ENCODE measurements around the gene BCL2L11. TPM values are rescaled to one million over a fixed set of nuclear protein-coding genes. Genes with fewer than 3 reads are reported as not detected.

Gene BCL2L11
- total RNA-seq, 2 donors from 2014 or later, result 4.1 to 10.4 TPM

DNA sequence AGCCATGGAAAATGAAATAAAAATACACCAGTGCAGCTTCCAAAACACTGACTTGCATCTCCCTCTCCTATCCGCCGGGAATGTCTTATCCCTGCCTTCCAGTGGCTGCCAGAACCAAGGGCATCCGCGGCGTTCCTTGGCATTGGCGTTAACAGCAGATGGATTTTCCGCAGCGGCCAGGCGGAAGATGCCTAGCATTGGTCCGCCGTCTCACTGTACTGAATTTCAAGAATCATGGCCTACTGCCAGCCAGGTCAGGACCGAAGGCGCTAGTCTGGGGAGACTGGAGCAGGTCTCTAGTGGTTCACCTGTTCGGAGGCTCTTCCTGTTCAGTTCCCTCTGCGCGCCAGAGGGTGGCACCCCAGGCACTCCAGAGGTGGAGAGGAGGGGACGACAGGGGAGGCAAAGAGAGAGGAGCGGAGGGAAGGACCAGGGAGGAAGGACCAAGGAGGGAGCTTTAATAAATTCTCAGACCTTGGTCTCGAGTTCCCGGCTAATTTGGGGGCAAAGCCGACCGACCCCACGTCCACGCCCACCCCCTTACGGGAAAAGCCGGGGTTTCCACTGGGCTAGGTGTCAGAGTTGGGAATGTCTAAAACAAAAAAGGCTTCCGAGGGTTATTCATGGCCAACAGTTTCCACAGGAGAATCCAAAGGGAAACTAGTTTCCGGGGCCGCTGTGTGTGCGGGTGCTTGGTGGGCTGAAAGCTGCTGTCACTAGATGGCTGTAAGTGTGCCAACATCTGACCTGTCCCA, 3.7 kb upstream of the BCL2L11 start:
- DNase-seq (ENCODE audit: low spot score), result peak; percentile 91
- intact Hi-C loops (cut with DNase I), result loop anchor here in 1 of 2 donors (10.0 kb wide), 1 partner anchor 598 kb away; no protein-coding TSS in a partner anchor

DNA sequence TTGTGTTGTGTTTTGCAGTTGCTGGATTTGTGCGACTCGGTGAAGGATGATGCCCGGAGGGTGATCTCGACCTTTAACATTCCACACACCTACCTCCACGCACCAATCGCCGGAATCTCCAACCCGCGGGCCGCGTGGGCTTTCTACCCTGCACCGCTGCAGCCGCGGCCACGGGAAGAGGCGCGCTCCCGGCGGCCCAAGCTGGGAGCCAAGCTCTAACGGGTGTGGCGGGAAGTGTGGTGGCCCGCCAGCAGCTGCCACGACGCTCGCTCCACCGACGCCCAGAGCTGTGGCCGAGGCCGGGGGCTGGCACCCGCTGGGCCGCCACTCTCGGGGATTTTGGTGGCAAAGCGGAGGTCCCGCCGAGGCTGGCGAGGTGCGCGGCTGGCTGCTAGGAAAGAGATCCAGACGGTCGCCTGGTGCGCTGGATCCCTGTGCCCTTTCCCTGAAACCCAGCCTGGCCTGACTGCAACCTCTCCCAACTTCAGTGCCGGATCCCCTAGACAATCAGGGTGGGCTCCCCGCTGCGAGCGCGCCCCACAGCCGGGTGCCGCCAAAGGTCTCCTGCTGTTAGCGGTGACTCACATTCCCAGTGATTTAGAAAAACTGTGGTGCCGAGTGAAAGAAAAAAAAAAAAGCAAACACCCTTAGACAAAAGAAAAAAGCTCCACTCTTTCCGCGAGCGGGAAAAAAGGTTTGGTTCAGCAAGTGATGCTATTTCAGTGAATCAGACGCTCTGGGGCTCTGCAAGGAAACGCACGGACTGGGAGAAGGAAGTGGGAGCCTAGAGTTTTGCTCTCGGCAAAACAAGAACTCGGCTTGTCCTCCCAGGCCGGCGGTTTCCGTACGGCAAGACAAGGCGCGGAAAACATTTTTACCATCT, 2.9 kb upstream of the BCL2L11 start:
- intact Hi-C loops (cut with DNase I), result loop anchor here in 1 of 2 donors (10.0 kb wide), 1 partner anchor 597 kb away; no protein-coding TSS in a partner anchor
- DNase-seq (ENCODE audit: low spot score), result peak; percentile 82

DNA sequence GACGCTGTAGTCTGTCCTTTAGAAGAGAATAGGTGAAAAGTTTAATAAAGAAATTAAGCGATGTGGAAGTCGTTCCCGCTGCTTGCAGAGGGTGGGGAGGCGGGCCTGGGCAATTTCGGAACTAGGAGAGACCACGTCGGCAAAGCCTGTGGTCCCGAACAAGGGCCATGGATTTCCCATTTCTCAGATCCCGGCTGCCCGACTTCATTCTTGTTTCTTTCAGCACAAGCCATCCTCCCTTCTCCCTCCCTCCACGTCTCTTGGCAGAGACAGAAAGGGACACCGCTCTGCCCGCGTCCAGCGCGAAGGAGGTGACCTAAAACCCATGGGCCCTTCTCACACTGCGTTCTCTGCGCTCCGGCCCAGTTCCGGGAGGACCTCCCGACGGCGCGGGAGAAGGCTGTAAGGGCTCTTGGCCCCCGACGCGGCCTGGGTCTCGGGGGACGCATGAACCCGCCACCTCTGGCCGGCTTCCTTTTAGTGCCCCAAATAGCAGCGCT, 2.2 kb upstream of the BCL2L11 start:
- peak; percentile 83 for DNase-seq (ENCODE audit: low spot score)
- intact Hi-C loops (cut with DNase I), result loop anchor here in 1 of 2 donors (10.0 kb wide), 1 partner anchor 596 kb away; no protein-coding TSS in a partner anchor

DNA sequence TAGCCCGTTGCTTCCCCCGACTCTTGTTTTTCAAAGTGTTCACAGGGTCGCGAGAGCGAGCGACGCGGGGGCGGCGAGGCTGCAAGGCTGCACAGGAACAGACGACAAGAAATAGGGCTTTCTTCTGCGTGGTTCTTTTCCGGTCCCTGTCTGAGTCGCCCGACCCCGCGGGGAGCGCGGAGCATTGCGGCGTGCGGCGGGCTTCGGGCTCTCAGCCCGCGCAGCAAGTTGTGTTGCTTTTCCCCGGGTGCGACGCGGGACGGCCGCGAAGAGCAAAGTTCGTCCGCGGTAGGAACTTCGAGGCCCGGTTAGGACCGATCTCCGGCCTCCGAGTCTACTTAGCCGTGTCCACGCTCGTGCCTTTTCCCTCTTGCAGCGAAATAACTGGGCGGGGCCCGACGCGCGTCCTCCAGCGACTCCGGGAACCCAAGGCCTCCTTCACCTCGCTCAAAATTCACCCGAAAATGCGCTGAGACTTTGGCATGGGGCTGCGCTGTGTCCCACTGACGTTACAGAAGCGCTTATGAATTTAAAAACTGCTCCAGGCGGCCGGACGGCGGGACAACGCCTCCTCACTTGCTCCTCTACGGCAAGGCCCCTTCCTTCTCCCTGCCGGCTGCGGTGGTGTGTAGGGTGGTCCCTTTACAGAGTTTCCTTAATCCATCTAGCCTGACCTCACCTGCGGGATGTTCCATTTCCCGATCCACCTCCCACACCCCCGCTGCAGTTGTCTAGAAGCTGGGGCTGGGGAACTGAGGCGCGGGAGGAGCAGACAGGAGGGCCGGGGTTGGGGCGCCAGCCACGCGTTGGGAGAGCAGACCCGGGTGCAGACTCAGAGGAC, 1.5 kb upstream of the BCL2L11 start:
- DNase-seq (ENCODE audit: low spot score), result peak; percentile 84
- intact Hi-C loops (cut with DNase I), result loop anchor here in 1 of 2 donors (10.0 kb wide), 1 partner anchor 596 kb away; no protein-coding TSS in a partner anchor

DNA sequence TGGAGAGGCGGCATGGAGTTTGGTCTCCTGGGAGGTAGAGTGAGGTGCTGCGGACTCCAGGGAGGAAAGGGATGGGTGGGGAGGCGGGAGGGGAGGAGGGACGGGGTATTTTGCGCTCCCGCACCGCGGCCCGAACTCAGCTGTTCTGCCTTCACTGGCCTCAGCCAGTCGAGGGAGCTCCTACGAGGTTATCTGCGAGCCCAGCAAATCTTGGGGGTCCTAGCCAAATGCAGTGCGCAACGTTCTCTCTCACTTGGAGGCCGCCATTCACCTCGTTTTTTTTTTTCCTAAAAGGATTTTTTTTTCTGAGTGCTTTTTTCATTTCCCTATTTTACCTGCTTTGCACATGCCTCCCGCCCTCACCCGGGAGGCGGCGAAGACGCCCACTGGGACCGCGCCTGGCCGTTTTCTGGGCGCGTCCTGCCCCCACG, 877 bp upstream of the BCL2L11 start:
- intact Hi-C loops (cut with DNase I), result loop anchor here in 1 of 2 donors (10.0 kb wide), 1 partner anchor 595 kb away; no protein-coding TSS in a partner anchor
- DNase-seq (ENCODE audit: low spot score), result no peak

DNA sequence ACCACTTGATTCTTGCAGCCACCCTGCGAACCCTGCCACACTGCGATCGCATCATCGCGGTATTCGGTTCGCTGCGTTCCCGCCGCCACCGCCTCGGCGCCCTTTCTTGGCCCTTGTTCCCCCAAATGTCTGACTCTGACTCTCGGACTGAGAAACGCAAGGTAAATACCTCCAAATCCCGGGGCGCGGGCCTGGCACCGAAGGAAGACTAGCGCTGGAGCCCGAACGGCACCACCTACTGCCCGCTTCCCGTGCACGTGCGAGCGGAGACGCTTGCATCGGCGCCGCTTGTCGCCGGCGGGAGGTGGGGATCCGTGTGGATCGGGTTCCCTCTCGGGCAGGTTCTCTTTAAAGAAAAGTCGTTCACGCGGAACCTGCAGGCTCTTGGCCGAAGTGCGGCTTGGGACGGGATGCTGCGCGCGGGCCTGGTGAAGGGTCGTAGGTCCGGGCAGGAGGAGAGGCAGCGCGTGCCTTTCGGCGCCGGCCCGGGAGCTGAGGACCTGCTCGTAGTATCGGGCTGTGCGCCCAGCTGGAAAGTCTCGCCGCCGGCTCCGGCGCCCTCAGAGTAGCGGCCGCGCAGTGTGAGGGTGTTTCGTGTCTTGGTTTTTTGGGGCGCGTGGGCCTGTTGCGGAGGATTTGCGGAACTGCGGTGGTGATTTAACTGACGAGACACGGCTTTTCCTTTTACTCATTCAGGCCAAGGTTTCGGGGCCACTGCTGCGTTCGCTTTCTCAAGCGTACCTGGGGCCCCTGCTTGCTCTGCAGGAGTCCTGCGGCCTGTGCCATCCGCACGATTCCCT, 514 bp downstream of the BCL2L11 start:
- DNase-seq (ENCODE audit: low spot score), result peak; percentile 90
- intact Hi-C loops (cut with DNase I), result no loop called here

DNA sequence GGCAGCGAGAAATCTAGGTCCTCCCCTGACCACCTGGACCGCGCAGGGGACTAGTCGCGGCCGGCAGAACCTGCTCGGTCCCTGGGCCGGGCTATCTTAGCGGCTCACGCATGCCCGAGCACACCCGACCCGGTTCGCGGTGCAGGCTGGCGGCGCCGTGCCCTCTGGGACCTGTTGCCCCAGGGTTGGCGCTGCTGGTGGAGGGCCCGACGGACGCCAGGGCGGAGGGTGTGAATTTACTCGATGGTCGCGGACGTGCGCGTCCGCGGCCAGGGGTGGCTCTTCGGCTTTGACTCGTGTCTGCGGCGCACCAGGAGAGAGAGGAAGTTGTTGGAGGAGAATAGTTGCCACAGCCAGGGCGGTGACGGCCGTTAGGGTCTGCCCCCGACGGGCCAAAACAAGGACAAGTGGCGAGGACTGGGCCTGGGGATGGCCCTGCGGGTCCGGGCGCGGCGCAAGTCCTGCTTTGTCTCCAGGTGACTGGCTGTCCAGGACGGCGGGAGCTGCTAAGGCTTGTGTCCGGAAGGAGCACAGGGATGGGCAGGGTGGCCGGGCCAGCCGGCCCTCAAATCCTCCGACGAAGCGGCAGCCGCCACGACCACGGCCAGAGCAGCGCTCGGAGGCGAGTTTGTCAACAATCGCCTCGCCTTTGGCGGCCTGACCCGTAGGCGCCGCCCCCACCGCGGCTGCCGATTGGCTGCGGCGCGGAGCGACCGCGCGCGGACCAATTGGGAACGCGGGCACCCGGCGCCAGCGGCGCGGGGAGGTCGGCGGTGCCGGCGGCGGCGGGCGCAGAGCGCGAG, 1.3 kb downstream of the BCL2L11 start:
- intact Hi-C loops (cut with DNase I), result no loop called here
- DNase-seq (ENCODE audit: low spot score), result peak; percentile 96

DNA sequence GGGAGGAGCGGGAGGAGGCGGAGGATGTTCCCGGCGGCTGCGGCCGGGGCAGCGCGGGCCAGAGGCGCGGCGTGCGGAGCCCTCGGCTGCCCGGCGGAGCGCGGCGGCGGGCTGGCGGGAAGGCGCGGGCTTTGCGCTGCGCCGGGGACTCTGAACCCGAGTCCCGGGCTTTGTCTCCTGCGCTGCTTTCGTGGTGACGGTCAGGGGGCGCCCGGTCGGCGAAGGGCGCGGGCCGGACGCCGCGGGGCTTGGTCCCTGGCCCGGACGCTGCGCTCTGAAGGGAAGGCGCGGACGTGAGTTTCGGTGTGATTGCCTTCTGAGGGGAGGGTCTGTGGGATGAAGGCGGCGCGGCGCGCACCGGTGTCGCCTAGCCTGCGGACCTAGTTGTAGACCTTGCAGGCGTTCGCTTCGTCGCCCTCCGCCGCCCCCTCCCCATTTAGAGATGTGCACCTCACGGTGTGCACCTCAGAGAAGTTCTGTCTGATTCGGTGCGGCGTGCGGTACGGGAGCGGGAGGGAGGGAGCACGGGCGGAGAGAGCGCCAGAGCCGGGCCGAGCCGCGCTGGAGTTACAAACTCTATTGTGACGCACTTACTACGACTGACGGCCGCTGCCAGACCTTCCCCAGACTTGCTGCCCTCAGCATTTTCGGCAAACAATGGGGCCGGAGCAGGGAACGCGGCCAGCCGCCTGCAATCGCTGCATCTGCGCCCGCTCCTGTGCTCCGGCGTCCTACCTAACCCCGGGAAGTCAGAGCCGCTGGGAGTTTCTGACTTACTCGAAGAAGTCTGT, 2.1 kb downstream of the BCL2L11 start:
- intact Hi-C loops (cut with DNase I), result no loop called here

DNA sequence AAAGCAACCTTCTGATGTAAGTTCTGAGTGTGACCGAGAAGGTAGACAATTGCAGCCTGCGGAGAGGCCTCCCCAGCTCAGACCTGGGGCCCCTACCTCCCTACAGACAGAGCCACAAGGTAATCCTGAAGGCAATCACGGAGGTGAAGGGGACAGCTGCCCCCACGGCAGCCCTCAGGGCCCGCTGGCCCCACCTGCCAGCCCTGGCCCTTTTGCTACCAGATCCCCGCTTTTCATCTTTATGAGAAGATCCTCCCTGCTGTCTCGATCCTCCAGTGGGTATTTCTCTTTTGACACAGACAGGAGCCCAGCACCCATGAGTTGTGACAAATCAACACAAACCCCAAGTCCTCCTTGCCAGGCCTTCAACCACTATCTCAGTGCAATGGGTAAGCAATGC, 3.0 kb downstream of the BCL2L11 start:
- DNase-seq (ENCODE audit: low spot score), result no peak
- intact Hi-C loops (cut with DNase I), result no loop called here

More for the DNA sequence above, 2.1 kb downstream of the BCL2L11 start:
- peak; percentile 95 for DNase-seq (ENCODE audit: low spot score)

DNA sequence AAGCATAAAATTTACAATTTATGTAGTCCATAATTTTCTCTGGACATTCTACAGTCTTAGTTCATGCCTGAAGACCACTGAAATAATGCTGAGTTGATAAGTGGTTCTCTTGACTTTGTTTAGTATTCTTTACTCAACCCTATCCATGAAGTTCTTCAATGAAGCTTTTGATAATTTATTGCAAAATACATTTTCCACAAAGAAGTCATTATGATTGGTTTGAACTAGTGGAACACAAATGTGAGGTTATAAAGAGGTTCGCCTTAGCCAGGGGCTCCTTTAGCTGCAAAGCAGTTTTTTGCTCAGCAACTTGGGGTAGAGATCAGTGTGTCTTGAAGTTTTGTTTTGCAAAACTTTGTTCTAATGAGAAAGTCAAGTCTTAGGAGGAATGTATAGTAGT, 5.9 kb downstream of the BCL2L11 start:
- DNase-seq (ENCODE audit: low spot score), result no peak
- intact Hi-C loops (cut with DNase I), result no loop called here

DNA sequence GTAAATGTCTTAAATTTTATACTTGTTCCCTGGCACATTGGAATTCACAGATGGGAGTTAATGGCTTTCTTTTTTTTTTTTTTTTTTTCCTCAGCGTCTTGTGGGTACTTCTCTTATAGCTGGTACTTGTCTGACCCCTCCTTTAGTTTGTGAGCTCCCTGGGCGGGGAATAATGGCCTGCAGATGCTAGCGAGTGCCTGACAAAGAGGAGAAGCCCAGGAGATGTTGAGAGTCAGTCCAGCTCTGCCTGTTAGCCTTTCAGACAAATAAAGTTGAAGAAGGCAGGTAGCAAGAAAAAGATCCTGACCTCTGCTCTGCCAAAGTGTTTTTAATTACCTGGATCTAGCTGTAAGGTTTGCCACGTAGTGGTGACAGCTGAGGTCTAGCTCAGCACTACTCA, 6.6 kb downstream of the BCL2L11 start:
- intact Hi-C loops (cut with DNase I), result no loop called here

DNA sequence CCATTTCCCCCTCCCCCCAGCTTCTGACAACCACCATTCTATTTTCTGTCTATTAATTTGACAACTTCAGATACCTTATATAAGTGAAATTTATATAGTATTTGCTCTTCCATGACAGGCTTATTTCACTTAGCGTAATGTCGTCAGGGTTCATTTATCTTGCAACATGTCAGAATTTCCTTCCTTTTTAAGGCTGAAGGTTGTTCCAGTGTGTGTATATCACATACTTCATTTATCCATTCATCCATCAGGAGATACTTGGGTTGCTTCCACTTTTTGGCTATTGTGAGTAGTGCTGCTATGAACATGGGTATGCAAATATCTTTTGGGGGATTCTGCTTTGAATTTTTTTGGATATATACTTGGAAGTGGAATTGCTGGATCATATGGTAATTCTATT, 7.4 kb downstream of the BCL2L11 start:
- no peak for DNase-seq (ENCODE audit: low spot score)
- intact Hi-C loops (cut with DNase I), result no loop called here

More for the DNA sequence above, 6.6 kb downstream of the BCL2L11 start:
- no peak for DNase-seq (ENCODE audit: low spot score)

DNA sequence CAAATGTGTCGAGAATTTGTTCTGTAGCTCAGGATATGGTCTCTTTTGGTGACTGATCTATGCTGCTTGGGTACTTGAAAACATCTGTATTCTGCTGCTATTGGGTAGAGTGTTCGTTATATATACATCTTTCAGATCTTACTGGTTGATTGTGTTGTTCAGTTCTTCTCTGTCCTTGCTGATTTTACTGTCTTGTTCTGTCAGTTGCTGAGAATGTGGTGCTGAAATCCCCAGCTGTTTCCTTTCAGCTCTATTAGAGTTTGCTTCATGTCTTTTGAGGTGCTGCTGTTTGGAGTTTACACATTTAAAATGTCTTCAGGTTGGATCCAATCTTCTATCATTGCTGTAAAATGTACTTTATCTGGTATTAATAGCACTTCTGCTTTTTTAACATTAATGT, 12.9 kb downstream of the BCL2L11 start:
- no peak for DNase-seq (ENCODE audit: low spot score)
- intact Hi-C loops (cut with DNase I), result no loop called here

DNA sequence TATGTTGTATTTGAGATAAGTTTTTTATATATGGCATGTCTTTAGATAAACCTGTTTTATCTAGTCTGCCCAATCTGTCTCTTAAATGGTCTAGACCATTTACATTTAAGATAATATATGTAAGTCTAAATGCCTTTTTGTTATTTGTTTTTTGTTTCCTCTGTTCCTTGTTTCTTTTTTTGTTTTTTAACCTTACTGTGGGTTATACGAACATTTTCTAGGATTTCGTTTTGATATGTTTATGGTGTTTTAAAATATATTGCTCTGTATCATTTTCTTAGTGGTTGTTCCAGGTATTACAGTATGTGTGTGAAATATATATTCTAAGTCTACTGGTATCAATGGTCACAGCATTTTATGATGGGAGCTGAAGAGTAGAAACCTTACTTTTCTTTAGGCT, 13.3 kb downstream of the BCL2L11 start:
- intact Hi-C loops (cut with DNase I), result no loop called here
- DNase-seq (ENCODE audit: low spot score), result no peak

DNA sequence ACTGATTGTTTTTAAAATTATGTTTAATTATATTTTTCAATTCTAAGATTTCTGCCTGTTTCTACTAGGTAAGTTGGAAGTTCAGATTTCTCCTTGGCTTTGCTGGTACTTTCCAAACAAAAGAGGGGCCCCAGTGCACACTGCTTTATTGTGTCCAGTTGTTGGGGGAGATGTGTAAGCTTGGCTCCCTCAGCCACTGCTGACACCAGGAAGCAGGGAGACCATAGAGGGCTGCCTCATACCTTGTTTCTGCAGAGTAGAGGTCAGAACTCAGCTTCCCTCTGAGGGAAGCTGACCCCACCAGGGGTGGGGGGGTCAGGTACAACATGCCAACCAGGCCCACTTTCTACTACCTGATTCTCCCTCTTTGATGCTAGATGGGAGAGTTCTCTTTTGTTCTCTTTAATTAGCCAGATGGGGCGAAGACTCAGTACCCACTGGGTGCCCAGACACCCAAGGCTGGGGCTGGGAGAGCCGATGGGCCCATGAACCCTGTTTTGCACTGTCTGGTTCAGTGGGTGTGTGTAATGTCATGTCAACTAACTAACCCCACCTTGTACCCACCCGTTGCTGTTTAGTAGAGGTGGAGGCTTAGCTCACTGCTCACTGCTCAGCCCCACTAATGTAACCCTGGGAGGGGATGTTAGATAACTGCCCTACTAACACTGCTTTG, 14.7 kb downstream of the BCL2L11 start:
- intact Hi-C loops (cut with DNase I), result no loop called here
- DNase-seq (ENCODE audit: low spot score), result no peak

DNA sequence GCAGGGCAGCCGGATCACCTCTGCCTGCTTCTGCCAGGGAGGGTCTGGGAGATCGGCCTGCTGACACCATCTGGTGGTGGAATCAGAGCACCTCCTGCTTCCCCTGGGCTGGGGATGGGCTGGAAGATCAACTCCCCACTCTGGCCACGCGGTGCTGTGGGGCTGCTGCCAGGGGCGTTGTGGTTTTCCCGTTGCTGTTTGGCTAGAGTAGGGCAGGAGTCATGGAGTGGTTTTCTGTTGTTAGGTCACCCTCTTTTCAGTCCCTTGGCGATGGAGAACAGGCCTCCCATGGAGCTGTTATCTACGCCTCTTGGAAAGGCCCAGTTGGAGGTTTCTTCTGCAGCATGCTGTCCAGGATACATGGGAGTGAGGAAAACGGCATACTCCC, 15.2 kb downstream of the BCL2L11 start:
- DNase-seq (ENCODE audit: low spot score), result no peak
- intact Hi-C loops (cut with DNase I), result no loop called here
